VCaP (cell line): Measurements from ENCODE around the gene TMEM244.
"Not testable (repeated sequence)": the region's sequence is repeated elsewhere in the genome, so short reads cannot be mapped to it uniquely, and the experiment has no call there.

Experiments
- H3K27ac ChIP-seq: fragments of 450-650 bp; 2 replicates; pipeline ENCODE4 v1.5.1; 2017
- TF ChIP-seq, protein P1 (sequence below): fragments of 450-650 bp; conservative IDR thresholded peaks from 2 replicates; pipeline ENCODE4 v1.5.1; 2017; ENCODE audit warnings: mild to moderate bottlenecking, moderate library complexity

Gene TMEM244

DNA sequence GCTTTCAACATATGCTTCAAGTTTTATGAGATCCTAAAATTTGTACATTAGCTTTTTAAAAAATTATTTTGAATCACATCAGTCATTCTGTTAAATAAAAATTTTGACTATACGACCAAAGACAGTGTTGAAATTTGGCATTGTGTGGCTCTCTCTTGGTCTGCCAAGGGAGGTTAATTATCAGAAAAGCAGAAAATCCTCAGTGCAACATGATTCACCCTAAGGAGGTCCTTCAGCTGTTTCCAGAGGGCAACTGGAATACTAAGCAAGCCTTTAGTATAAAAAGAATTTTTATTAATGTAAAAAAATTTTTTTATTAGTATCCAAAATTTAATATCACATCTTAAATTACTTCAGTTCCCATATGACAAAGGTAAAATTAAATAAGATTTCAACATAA lies 23.1 kb upstream of the TMEM244 start:
- H3K27ac ChIP-seq, result no peak overlapping the region

DNA sequence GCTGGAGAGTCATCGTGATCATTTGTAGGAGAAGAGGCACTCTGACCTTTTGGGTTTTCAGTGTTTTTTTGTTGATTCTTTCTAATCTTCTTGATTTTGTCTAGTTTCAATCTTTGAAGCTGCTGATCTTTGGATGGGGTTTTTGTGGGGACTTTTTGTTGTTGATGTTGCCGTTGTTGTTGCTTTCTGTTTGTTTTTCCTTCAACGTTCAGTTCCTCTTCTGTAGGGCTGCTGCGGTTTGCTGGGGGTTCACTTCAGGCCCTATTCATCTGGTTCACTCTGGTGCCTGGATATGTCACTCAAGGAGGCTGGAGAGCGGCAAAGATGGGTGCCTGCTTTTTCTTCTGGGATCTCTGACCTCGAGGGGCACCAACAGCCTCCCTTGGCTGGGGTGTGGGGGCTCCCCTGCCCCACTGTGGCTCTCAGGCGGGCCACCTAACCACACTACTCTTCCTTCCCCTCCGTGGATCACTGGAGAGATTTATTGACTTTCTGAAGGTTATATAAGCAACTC lies 21.5 kb upstream of the TMEM244 start:
- no peak overlapping the region for H3K27ac ChIP-seq
- TF ChIP-seq, protein P1, sequence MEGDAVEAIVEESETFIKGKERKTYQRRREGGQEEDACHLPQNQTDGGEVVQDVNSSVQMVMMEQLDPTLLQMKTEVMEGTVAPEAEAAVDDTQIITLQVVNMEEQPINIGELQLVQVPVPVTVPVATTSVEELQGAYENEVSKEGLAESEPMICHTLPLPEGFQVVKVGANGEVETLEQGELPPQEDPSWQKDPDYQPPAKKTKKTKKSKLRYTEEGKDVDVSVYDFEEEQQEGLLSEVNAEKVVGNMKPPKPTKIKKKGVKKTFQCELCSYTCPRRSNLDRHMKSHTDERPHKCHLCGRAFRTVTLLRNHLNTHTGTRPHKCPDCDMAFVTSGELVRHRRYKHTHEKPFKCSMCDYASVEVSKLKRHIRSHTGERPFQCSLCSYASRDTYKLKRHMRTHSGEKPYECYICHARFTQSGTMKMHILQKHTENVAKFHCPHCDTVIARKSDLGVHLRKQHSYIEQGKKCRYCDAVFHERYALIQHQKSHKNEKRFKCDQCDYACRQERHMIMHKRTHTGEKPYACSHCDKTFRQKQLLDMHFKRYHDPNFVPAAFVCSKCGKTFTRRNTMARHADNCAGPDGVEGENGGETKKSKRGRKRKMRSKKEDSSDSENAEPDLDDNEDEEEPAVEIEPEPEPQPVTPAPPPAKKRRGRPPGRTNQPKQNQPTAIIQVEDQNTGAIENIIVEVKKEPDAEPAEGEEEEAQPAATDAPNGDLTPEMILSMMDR, result no peak

More for the DNA sequence above, 23.1 kb upstream of the TMEM244 start:
- TF ChIP-seq, protein P1, result no peak

DNA sequence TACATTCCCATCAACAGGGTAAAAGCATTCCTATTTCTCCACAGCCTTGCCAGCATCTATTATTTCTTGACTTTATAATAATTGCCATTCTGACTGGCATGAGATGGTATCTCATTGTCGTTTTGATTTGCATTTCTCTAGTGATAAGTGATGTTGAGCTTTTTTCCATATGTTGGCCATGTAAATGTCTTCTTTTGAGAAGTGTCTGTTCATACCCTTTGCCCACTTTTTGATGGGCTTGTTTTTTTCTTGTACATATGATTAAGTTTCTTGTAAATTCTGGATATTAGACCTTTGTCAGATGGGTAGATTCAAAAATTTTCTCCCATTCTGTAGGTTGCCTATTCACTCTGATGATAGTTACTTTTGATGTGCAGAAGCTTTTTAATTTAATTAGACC lies 16.8 kb upstream of the TMEM244 start:
- H3K27ac ChIP-seq, result not testable (repeated sequence)

DNA sequence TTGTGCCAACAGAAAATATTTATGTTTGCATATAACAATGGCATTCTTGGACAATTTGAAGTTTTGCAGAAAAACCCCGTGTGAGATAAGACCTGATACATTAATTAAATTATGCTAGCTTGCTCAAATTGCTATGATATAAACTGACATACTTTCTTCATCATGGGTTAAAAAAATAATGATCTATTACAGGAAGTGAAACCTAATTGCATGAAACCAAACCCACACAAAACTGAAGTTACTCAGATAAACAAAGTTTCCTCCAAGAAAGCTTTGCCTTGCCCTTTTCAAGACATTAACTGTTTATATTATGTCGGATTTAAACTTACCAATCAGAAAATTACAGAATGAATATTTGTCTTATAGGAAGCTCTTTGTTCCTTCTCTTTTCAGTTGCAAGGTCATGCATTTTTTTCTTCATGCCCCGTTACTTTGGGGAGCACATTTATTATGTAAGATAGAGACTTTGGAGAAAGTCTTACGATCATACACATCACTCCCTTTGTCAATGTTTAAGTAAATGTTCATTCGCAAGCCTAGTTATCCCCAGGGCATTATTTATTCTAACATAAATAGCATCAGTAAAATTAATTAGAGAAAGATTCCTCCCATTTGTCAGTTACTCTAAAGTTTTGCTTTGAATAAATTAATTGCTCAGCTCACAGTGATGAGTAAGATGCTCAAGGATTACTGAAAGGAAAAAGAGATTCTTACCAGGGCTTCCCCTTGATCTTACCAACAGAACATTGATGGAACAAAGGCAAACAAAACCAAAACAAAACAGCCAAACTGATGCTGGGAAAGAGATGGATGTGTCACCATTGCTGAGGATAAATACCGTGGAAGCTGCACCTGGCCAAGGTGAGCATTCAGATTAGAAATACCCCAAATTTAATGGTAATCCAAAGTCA lies 14.8 kb upstream of the TMEM244 start:
- no peak overlapping the region for H3K27ac ChIP-seq
- TF ChIP-seq, protein P1, result no peak

DNA sequence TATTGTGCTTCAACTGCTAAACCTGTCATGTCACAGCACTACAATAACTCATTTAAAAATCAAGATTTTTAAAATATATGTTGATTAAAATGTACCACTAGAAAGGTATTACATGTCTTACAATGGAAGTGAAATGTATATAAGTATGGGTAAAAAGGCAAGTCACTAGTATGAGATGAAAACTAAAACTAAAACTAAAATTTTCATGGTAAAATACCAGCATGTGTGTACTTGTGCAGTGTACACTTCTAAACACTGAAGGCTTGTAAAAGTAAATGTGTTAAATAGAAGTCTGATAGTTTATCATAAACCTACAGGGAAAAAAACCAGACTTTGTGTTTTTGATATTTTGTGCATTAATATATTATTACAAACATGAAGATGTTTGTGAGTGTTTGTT lies 13.7 kb upstream of the TMEM244 start:
- no peak overlapping the region for H3K27ac ChIP-seq
- TF ChIP-seq, protein P1, result no peak

DNA sequence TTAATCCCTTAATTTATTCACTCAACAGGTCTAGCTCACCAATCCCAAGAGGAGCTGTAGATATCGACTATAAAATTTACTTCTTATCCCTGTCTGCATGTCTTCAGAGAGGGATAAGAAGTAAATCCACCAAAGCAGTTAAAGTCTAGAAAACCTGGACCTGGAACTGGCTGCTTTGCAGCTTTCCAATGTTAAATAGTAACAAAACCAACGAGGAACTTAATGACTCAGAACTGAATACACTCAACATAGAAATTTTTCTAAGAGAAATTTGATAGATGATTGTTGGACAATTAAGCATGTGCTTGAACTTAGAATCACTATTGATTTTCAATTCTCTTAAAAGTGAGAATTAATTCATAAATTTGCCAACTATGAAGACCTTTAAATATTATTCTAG lies 11.5 kb upstream of the TMEM244 start:
- TF ChIP-seq, protein P1, result no peak
- H3K27ac ChIP-seq, result no peak overlapping the region

DNA sequence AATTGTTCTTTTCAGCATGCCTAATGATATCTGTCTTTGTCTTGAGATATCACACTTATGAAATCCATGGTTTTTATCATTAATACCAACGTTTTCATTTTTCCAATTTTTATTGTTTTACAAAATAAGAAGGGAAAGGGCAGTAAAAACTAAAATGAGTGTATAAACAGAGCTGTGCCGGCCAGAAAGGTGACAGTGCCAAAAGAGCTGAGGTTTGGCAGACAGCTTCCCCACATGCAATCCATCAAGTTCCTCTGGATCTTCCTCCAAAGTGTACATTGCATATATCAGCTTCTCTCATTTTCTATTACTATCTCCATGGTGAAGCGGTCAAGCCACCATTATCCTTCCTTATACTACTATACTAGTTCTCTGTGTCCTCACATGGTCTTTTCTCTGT lies 10.1 kb upstream of the TMEM244 start:
- TF ChIP-seq, protein P1, result no peak
- H3K27ac ChIP-seq, result peak overlapping the region; percentile 28

DNA sequence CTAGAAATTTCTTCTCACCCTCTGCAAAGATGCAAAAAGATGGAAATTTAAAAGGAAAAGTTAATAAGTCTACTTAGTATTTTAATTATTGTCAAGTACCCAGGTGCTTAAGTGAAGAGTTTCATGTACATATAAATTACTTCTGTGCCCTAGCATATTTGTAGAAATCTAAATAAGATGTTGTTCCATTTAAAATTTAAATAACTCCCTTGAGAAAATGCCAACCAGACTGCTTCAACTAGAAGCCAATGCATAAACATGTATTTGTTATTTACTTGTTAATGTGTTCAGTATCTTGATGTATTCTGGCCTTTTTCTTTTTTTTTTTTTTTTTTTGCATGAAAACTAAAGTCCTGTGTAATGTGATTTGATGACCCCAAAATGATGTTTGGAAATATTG lies 6.3 kb upstream of the TMEM244 start:
- TF ChIP-seq, protein P1, result no peak

More for the DNA sequence above, 6.3 kb upstream of the TMEM244 start:
- no peak overlapping the region for H3K27ac ChIP-seq
